Embryonic facial prominence (tissue), 1 donor: Measurements from ENCODE around the gene RAMP3.

Source experiments
- DNase-seq: peaks from one replicate; pipeline ENCODE4 v3.0.0-alpha.2; 2016; ENCODE audit errors: extremely low spot score

The RAMP3 gene

GRCh38 chr7:45223078-45223477 is 65.5 kb downstream of the RAMP3 start:
- DNase-seq = no peak

- no peak for DNase-seq
These were observed 66.4 kb downstream of the RAMP3 start for GRCh38 chr7:45223728-45224630.

DNA sequence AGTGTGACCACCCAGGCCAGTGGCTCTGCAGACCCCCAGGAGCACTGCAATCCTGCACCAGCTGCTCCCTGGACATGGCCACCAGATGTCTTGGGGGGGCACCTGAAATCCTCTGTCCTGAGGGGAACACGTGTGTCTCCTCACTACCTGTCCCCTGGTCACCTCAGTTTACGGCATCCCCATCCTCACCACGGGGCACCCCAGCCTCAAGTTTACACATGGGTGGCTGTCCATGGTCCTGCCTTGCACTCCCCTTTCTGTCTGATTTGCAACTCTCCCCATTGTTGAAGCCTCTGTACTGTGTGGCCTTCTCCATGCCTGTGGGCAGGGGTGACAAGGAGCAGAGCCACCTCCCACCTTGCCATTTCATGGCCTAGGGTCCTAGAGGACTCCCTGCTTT is 67.2 kb downstream of the RAMP3 start:
- no peak for DNase-seq

GRCh38 chr7:45225311-45225947 is 67.8 kb downstream of the RAMP3 start:
- no peak for DNase-seq

- DNase-seq = no peak
These were observed 68.4 kb downstream of the RAMP3 start for GRCh38 chr7:45225948-45226335.

DNA sequence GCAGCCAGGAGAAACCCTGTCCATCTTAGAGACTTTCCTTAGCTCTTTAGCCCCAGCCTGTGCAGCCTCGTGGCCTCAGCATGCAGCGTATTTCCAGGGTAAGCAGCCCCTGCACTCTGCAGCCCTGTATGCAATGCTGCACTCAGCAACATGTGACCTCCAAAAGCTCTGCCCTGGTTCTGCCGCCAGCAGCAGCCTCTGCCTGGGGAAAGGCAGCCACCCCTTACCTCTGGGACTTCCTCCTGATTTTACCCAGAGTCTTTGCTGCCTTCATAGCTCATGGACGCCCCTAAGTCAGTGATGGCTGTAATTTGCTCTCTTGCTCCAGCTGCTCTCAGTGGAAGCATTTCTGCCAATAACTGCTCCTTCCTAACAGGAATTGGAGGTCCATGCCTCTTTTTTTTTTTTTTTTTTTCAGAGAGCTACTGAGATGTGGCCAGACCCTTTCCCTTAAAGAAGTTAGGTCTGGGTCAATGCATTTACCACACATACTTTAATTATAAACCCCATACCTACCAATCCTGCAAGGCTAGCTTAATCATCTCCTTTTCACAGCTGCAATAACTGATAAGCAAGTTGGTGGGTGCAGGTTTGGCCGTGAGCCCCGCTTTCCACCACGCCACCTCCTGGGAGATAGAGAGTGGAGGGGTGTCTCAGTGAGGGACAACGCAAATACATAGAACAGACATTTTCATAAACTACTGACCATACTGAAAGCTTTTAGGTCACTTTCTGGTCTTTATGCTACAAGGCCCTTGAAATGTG is 71.7 kb downstream of the RAMP3 start:
- DNase-seq = no peak

GRCh38 chr7:45230083-45230482 is 72.5 kb downstream of the RAMP3 start:
- DNase-seq = no peak

DNA sequence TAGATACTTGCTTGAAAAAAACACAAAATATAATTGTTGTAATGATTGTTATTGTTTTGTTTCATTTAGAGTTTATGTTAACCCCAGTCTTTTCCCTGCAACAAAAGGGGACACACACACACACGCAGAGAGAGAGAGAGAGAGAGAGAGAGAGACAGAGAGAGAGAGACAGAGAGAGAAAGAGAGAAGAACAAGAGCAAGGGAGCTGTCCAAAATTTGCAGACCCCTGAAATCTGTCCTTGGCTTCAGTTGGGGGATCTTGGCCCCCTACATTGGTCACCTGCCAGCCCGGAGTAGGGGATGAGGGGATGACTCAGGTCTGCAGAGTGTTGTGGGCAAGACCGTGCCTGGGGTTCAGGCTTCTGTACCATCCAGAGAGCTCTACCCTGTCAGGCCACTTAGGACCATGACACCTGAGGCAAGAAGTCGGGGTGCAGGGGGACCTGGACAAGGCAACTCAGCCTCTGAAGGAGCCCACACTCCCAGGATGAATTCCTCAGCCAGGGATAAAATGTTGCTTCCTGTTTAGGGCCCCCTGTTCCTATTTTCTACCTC is 73.1 kb downstream of the RAMP3 start:
- no peak for DNase-seq

GRCh38 chr7:45233249-45233775 is 75.7 kb downstream of the RAMP3 start:
- no peak for DNase-seq
